Hematopoietic multipotent progenitor cell (in vitro differentiated cells): Measurements from ENCODE around the gene DHX58. TPM values are rescaled to one million over a fixed set of nuclear protein-coding genes. Genes with fewer than 3 reads are reported as not detected.

Source experiments
- DNase-seq, 3 donors: peaks; one replicate each; pipeline ENCODE4 v3.0.0-alpha.2; 2011 to 2015; ENCODE audit warnings: low read depth in 2 of 3, low spot score in 2 of 3
- total RNA-seq: library from RNA; depleted of rRNA; stranded (reverse); fragments of >200 nt; gene quantifications from one replicate; pipeline ENCODE4 v1.2.3, GENCODE V29; 2012

DHX58 gene
- total RNA-seq, 1 donor: 47.4 TPM

- DNase-seq: no peak
These were observed 24.5 kb downstream of the DHX58 start for GRCh38 chr17:42087736-42088705.

- no peak for DNase-seq
These were observed 25.3 kb downstream of the DHX58 start for GRCh38 chr17:42087042-42087701.

GRCh38 chr17:42081516-42082129 lies 30.9 kb downstream of the DHX58 start:
- no peak for DNase-seq

- no peak for DNase-seq
These were observed 33.0 kb downstream of the DHX58 start for GRCh38 chr17:42079541-42079940.

GRCh38 chr17:42078396-42079043 lies 34.0 kb downstream of the DHX58 start:
- peak in 2 of 3 donors; percentile 23 for DNase-seq

GRCh38 chr17:42077755-42078154 lies 34.8 kb downstream of the DHX58 start:
- DNase-seq: no peak

GRCh38 chr17:42076797-42077559 lies 35.5 kb downstream of the DHX58 start:
- no peak for DNase-seq

- no peak for DNase-seq
These were observed 36.7 kb downstream of the DHX58 start for GRCh38 chr17:42075789-42076188.

GRCh38 chr17:42072323-42073187 lies 40.0 kb downstream of the DHX58 start:
- DNase-seq: peak in 2 of 3 donors; percentile 49 to 56

- peak in 1 of 3 donors; percentile 13 for DNase-seq
These were observed 40.7 kb downstream of the DHX58 start for GRCh38 chr17:42071810-42072209.

GRCh38 chr17:42068979-42069378 lies 43.5 kb downstream of the DHX58 start:
- DNase-seq: no peak

- DNase-seq: peak; percentile 50 to 75 (median 50)
These were observed 45.0 kb downstream of the DHX58 start for GRCh38 chr17:42067371-42068091.

GRCh38 chr17:42065201-42065600 lies 47.3 kb downstream of the DHX58 start:
- DNase-seq: no peak

GRCh38 chr17:42062681-42063080 lies 49.8 kb downstream of the DHX58 start:
- DNase-seq: no peak

- no peak for DNase-seq
These were observed 50.6 kb downstream of the DHX58 start for GRCh38 chr17:42061646-42062487.

- no peak for DNase-seq
These were observed 52.3 kb downstream of the DHX58 start for GRCh38 chr17:42060231-42060630.

- no peak for DNase-seq
These were observed 52.7 kb downstream of the DHX58 start for GRCh38 chr17:42059815-42060214.

GRCh38 chr17:42058063-42058462 lies 54.5 kb downstream of the DHX58 start:
- no peak for DNase-seq
